Muscle of arm (tissue), 12 donors: ENCODE data around the gene TNIP2. TPM values are rescaled to one million over a fixed set of nuclear protein-coding genes. Genes with fewer than 3 reads are reported as not detected.
"Not testable (repeated sequence)": the region's sequence is repeated elsewhere in the genome, so short reads cannot be mapped to it uniquely, and the experiment has no call there.

ENCODE experiments used
- DNase-seq: peaks from one replicate; pipeline ENCODE4 v3.0.0-alpha.2; 2013
- polyA plus RNA-seq, 12 donors: library from polyadenylated mRNA; unstranded; fragments of 120-200 nt; gene quantifications; one replicate each; pipeline ENCODE4 v1.2.1, GENCODE V29; 2013; ENCODE audit not compliant: insufficient read length in 12 of 12

Gene TNIP2
- polyA plus RNA-seq, 12 donors, result 9.2 to 15.3 (median 13.7) TPM; not detected in 1

GRCh38 chr4:2746891-2747695 lies 9.0 kb downstream of the TNIP2 start:
- no peak for DNase-seq

GRCh38 chr4:2745981-2746806 lies 9.9 kb downstream of the TNIP2 start:
- no peak for DNase-seq

- no peak for DNase-seq
Measured at GRCh38 chr4:2745516-2745915, 10.6 kb downstream of the TNIP2 start.

GRCh38 chr4:2744576-2745270 lies 11.4 kb downstream of the TNIP2 start:
- no peak for DNase-seq

GRCh38 chr4:2743518-2744445 lies 12.4 kb downstream of the TNIP2 start:
- DNase-seq, result no peak

GRCh38 chr4:2742823-2743517 lies 13.2 kb downstream of the TNIP2 start:
- DNase-seq, result no peak

- no peak for DNase-seq
Measured at GRCh38 chr4:2742081-2742822, 13.9 kb downstream of the TNIP2 start.

GRCh38 chr4:2741626-2742025 lies 14.5 kb downstream of the TNIP2 start:
- DNase-seq, result no peak

- DNase-seq, result not testable (repeated sequence)
Measured at GRCh38 chr4:2738296-2738695, 17.8 kb downstream of the TNIP2 start.

GRCh38 chr4:2735869-2736268 lies 20.3 kb downstream of the TNIP2 start:
- no peak for DNase-seq

GRCh38 chr4:2734612-2735011 lies 21.5 kb downstream of the TNIP2 start:
- DNase-seq, result no peak

- DNase-seq, result no peak
Measured at GRCh38 chr4:2733844-2734574, 22.1 kb downstream of the TNIP2 start.

- DNase-seq, result no peak
Measured at GRCh38 chr4:2733001-2733843, 22.9 kb downstream of the TNIP2 start.

GRCh38 chr4:2732526-2732925 lies 23.6 kb downstream of the TNIP2 start:
- no peak for DNase-seq

- DNase-seq, result no peak
Measured at GRCh38 chr4:2731907-2732317, 24.2 kb downstream of the TNIP2 start.

GRCh38 chr4:2729533-2729875 lies 26.6 kb downstream of the TNIP2 start:
- no peak for DNase-seq

- DNase-seq, result no peak
Measured at GRCh38 chr4:2728806-2729532, 27.2 kb downstream of the TNIP2 start.

- no peak for DNase-seq
Measured at GRCh38 chr4:2728221-2728620, 27.9 kb downstream of the TNIP2 start.
